ENCODE results near the gene BCL7A. TPM values are rescaled to one million over a fixed set of nuclear protein-coding genes. Genes with fewer than 3 reads are reported as not detected.
"Not testable (repeated sequence)": the region's sequence is repeated elsewhere in the genome, so short reads cannot be mapped to it uniquely, and the experiment has no call there.

Gene BCL7A
- total RNA-seq, 4 donors from 2014 or later: 18.3 to 27.2 (median 22.7) TPM

DNA sequence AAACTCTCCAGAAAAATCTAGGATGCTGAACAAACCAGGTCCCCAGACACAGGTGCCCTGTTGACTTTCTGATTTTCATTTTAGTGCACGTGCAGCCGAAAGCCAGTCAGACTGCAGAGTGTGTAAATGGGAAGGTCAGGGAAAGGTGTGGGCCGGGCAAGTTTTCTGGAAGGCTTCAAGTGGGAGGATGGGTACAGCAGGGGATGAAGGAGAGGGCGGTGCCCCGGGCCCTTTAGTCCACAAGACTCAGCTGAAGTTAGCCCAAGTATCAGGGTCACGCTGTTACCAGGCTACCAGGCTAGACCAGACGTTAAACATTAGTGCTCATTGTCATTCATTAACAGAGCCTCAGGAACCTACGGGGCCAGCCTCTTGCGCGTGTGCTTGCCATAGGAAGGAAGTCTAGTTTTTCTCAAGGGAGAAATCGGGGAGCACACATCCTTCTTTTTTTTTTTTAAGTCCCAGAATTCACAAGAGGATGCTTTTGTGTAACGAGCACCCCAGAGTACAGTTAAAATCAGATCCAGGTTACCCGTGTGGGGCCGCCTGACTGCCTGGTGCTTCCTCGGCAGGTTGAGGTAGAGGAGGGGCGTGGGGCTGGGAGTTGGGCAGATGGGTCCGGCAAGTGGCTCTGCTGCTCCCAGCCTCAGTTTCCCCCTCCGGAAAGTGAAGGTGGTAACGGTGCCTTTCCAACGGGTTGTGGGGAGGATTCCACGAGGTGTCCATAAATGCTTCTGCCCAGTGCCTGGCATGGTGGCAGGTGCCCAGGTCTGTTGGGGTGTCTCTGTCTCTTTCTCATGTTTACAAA, 19.1 kb downstream of the BCL7A start:
- Histone ChIP-seq H3K27me3 (no peaks in the 10 kb centered on the region), H3K4me1 (peaks cover 13 to 16% of the 10 kb centered on the region in 2 donors), H3K27ac (no peak overlapping the region), H3K4me3 (replicated peaks in 1 of 3) (no peak overlapping the region), H3K9me3 (no peaks in the 10 kb centered on the region), H3K36me3 (peaks cover 0 to 9% of the 10 kb centered on the region in 2 donors)
- intact Hi-C loops (cut with DNase I): no loop called here
- TF ChIP-seq, protein P1, sequence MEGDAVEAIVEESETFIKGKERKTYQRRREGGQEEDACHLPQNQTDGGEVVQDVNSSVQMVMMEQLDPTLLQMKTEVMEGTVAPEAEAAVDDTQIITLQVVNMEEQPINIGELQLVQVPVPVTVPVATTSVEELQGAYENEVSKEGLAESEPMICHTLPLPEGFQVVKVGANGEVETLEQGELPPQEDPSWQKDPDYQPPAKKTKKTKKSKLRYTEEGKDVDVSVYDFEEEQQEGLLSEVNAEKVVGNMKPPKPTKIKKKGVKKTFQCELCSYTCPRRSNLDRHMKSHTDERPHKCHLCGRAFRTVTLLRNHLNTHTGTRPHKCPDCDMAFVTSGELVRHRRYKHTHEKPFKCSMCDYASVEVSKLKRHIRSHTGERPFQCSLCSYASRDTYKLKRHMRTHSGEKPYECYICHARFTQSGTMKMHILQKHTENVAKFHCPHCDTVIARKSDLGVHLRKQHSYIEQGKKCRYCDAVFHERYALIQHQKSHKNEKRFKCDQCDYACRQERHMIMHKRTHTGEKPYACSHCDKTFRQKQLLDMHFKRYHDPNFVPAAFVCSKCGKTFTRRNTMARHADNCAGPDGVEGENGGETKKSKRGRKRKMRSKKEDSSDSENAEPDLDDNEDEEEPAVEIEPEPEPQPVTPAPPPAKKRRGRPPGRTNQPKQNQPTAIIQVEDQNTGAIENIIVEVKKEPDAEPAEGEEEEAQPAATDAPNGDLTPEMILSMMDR (IDR thresholded peaks at IDR 0.05): no peak
- no peak for TF ChIP-seq POLR2A (IDR thresholded peaks at IDR 0.05)
- DNase-seq: no peak
- 83 to 87% methylated on average over 21 of the region's 21 CpGs for WGBS, 2 donors

DNA sequence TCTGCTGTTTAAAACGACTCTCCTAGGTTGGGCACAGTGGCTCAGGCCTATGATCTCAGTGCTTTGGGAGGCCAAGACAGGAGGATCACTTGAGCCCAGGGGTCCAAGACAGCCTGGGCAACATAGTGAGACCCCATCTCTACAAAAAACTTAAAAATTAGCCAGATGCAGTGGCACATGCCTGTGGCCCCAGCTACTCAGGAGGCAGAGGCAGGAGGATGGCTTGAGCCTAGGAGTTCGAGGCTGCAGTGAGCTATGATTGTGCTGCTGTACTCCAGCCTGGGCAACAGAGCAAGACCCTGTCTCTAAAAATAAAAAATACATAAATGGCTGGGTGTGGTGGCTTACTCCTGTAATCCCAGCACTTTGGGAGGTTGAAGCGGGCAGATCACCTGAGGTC, 19.8 kb downstream of the BCL7A start:
- DNase-seq; H3K4me1 ChIP-seq; H3K27me3 ChIP-seq; H3K36me3 ChIP-seq; H3K4me3 ChIP-seq (replicated peaks in 1 of 3); H3K9me3 ChIP-seq; intact Hi-C loops (cut with DNase I): not testable (repeated sequence)
- H3K27ac ChIP-seq: peak overlapping the region in 1 of 3 donors; percentile 30
- WGBS, 2 donors: 89 to 93% methylated on average over 3 of the region's 3 CpGs

DNA sequence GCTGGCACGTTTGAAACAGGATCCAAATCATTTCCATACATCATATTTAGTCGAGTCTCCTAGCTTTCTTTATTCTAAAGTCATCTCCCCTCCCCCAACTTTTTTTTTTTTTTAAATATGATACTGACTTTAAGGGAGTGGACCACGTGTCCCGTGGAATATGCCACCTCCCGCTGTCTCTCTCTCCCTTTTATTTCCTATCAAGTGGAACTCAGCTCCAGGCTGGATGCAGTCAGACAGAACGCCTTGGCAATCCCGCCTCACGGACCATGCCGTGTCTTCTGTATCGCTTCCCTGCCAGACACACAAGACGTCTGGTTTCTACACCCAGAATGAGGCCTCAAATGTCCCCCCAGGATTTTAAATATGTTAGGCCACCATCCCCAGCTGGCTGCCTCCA, 21.2 kb downstream of the BCL7A start:
- peak; percentile 78 to 84 for DNase-seq
- 77 to 78% methylated on average over 11 of the region's 11 CpGs for WGBS, 2 donors
- H3K36me3 ChIP-seq: peaks cover 0 to 9% of the 10 kb centered on the region in 2 donors
- peaks cover 4 to 7% of the 10 kb centered on the region in 2 donors for H3K4me1 ChIP-seq
- TF ChIP-seq, protein P1 (IDR thresholded peaks at IDR 0.05): no peak
- no peak for TF ChIP-seq POLR2A (IDR thresholded peaks at IDR 0.05)
- no peaks in the 10 kb centered on the region for H3K9me3 ChIP-seq
- H3K27ac ChIP-seq: peak overlapping the region in 2 of 3 donors; percentile 38 to 65
- no peaks in the 10 kb centered on the region for H3K27me3 ChIP-seq
- no peak overlapping the region for H3K4me3 ChIP-seq (replicated peaks in 1 of 3)
- intact Hi-C loops (cut with DNase I): no loop called here

DNA sequence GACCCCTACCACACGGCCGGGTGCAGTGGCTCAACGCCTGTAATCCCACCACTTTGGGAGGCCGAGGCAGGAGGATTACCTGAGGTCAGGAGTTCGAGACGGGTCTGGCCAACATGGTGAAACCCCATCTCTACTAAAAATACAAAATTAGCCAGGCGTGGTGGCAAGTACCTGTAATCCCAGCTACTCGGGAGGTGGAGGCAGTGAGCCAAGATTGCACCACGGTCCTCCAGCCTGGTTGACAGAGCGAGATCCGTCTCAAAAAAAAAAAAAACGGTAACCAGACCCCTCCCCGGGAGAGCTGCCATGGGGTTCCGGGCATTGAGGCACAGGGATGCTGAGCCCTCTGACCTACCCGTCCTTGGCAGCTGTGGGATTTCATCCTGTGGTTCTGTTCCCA, 21.8 kb downstream of the BCL7A start:
- DNase-seq: peak; percentile 56 to 69
- TF ChIP-seq, protein P1 (IDR thresholded peaks at IDR 0.05): no peak
- no peak for TF ChIP-seq POLR2A (IDR thresholded peaks at IDR 0.05)
- no peaks in the 10 kb centered on the region for H3K9me3 ChIP-seq
- H3K4me3 ChIP-seq (replicated peaks in 1 of 3): no peak overlapping the region
- 73 to 81% methylated on average over 11 to 15 of the region's 15 CpGs for WGBS, 2 donors
- peaks cover 0 to 9% of the 10 kb centered on the region in 2 donors for H3K36me3 ChIP-seq
- H3K4me1 ChIP-seq: peaks cover 4 to 7% of the 10 kb centered on the region in 2 donors
- H3K27me3 ChIP-seq: no peaks in the 10 kb centered on the region
- H3K27ac ChIP-seq: peak overlapping the region in 2 of 3 donors; percentile 38 to 65
- intact Hi-C loops (cut with DNase I): no loop called here

DNA sequence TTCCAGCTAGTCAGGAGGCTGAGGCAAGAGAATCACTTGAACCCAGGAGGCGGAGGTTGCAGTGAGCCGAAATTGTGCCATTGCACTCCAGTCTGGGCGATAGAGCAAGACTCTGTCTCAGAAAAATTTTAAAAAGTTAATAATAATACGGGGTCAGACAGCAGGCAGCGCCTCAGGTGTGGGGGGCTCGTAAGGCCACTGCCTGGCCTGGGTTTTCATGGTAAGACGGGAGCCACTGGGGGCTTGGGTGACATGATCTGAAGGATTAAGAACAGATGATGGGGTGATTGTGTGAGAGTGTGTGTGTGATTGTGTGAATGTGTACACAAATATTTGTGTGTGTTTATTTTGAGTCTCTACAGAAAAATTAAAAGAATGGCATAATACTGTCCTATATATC, 23.6 kb downstream of the BCL7A start:
- 97 to 98% methylated on average over 7 of the region's 7 CpGs for WGBS, 2 donors
- TF ChIP-seq, protein P1 (IDR thresholded peaks at IDR 0.05): no peak
- TF ChIP-seq POLR2A (IDR thresholded peaks at IDR 0.05): no peak
- Histone ChIP-seq H3K27ac (no peak overlapping the region), H3K4me3 (replicated peaks in 1 of 3) (no peak overlapping the region), H3K27me3 (no peaks in the 10 kb centered on the region), H3K4me1 (peaks cover 4 to 7% of the 10 kb centered on the region in 2 donors), H3K36me3 (peaks cover 0 to 9% of the 10 kb centered on the region in 2 donors), H3K9me3 (no peaks in the 10 kb centered on the region)
- DNase-seq: no peak
- intact Hi-C loops (cut with DNase I): no loop called here
